HCT116 (cell line): ENCODE data around the gene CEP97. TPM values are rescaled to one million over a fixed set of nuclear protein-coding genes. Genes with fewer than 3 reads are reported as not detected.
"Not testable (repeated sequence)": the region's sequence is repeated elsewhere in the genome, so short reads cannot be mapped to it uniquely, and the experiment has no call there.

Experiments used
- ATAC-seq: fragments of 200-7000 bp; cut with Tn5 transposase; 2 replicates; pipeline ENCODE4 v1.9.1; 2020; ENCODE audit warnings: mild to moderate bottlenecking, moderate library complexity
- BruUV-seq: library from RNA; stranded (reverse); fragments of 400-500 nt; replicated peaks from 2 replicates; lab custom pipeline; 2021; lab: Mats Ljungman, UMichigan
- CTCF ChIA-PET: fragments of 300-600 bp; sonication (Branson Sonifier 250); formaldehyde crosslinking; loops from one replicate; lab custom pipeline; 2021; ENCODE audit warnings: antibody characterized with exemption; lab: Charles Lee
- POLR2A ChIA-PET: fragments of 300-600, 350-600 bp; sonication (Branson Sonifier 250); formaldehyde crosslinking; loops from one replicate; lab custom pipeline; 2021; ENCODE audit warnings: antibody characterized with exemption; lab: Charles Lee
- RAD21 ChIA-PET, 2 experiments: fragments of 300-600 bp; sonication (Branson Sonifier 250); formaldehyde crosslinking; loops; one replicate each; lab custom pipeline; 2023; ENCODE audit warnings: low total read pairs in 2 of 2; ENCODE audit not compliant: uncharacterized antibody in 2 of 2, unreplicated experiment in 2 of 2, low non-redundant PET in 1 of 2; lab: Charles Lee
- DNase-seq: peaks from one replicate; pipeline ENCODE4 v3.0.0-alpha.2; 2010; ENCODE audit warnings: low read depth, low spot score
- H2AFZ ChIP-seq: fragments of 200-600 bp; shearing (Covaris generic), sonication (generic); 2 replicates; pipeline ENCODE4 v1.6.1; 2017; ENCODE audit warnings: low read depth, mixed run types, mixed read lengths, antibody characterized with exemption, low read length; ENCODE audit not compliant: poor library complexity, severe bottlenecking
- H3K27ac ChIP-seq: 2 replicates; pipeline ENCODE4 v1.5.1; 2012; ENCODE audit warnings: low read depth, low read length
- H3K27me3 ChIP-seq: fragments of 200-600 bp; sonication (generic); 2 replicates; pipeline ENCODE4 v1.6.1; 2016; ENCODE audit warnings: mixed run types, low read length, mixed read lengths; ENCODE audit not compliant: insufficient read depth
- H3K36me3 ChIP-seq, 2 experiments: fragments of 200-500 bp in 1 of 2; fragments of 200-600 bp in 1 of 2; sonication (Bioruptor generic) in 1 of 2; sonication (generic) in 1 of 2; 2 replicates each; pipeline versions ENCODE4 v1.5.1 to v1.6.1; 2014 to 2016; ENCODE audit warnings: low read length in 2 of 2, inconsistent platforms in 1 of 2, mixed read lengths in 1 of 2, mixed run types in 1 of 2; ENCODE audit not compliant: insufficient read depth in 2 of 2, control insufficient read depth in 1 of 2
- H3K4me1 ChIP-seq, 2 experiments: fragments of 200-600 bp in 1 of 2; sonication (generic) in 1 of 2; 2 replicates each; pipeline versions ENCODE4 v1.5.1 to v1.6.1; 2012 to 2017; ENCODE audit warnings: low read length in 2 of 2, inconsistent platforms in 1 of 2, mild to moderate bottlenecking in 1 of 2, mixed read lengths in 1 of 2, mixed run types in 1 of 2, moderate library complexity in 1 of 2; ENCODE audit not compliant: insufficient read depth in 2 of 2, control insufficient read depth in 1 of 2
- H3K4me2 ChIP-seq: fragments of 200-600 bp; sonication (generic); 2 replicates; pipeline ENCODE4 v1.6.1; 2017; ENCODE audit warnings: mixed run types, low read length, mixed read lengths
- H3K4me3 ChIP-seq, 2 experiments: fragments of 200-600 bp in 1 of 2; sonication (generic) in 1 of 2; replicated peaks in 1 of 2; 2 replicates each; pipeline ENCODE4 v1.5.1; 2011 to 2016; ENCODE audit warnings: low read length in 2 of 2, control low read depth in 1 of 2, low read depth in 1 of 2, mild to moderate bottlenecking in 1 of 2, mixed read lengths in 1 of 2, mixed run types in 1 of 2
- H3K79me2 ChIP-seq: fragments of 200-600 bp; sonication (generic); 2 replicates; pipeline ENCODE4 v1.6.1; 2017; ENCODE audit warnings: mild to moderate bottlenecking, mixed run types, low read length, moderate library complexity, mixed read lengths; ENCODE audit not compliant: insufficient read depth
- H3K9ac ChIP-seq: fragments of 200-600 bp; sonication (generic); 2 replicates; pipeline ENCODE4 v1.6.1; 2016; ENCODE audit warnings: low read length, mixed read lengths
- H3K9me2 ChIP-seq: fragments of 200-600 bp; sonication (generic), shearing (Covaris generic); 2 replicates; pipeline ENCODE4 v1.6.1; 2017; ENCODE audit warnings: mixed run types, mild to moderate bottlenecking, moderate library complexity; ENCODE audit not compliant: insufficient read depth
- H3K9me3 ChIP-seq, 2 experiments: fragments of 200-500 bp in 1 of 2; fragments of 200-600 bp in 1 of 2; sonication (Bioruptor generic) in 1 of 2; sonication (generic) in 1 of 2; 2 replicates each; pipeline ENCODE4 v1.6.1; 2014 to 2017; ENCODE audit warnings: low read length in 2 of 2, mixed read lengths in 2 of 2, inconsistent platforms in 1 of 2, low read depth in 1 of 2, mild to moderate bottlenecking in 1 of 2, mixed run types in 1 of 2, moderate library complexity in 1 of 2; ENCODE audit not compliant: control insufficient read depth in 1 of 2, insufficient read depth in 1 of 2
- H4K20me1 ChIP-seq: fragments of 200-600 bp; sonication (generic), shearing (Covaris generic); 2 replicates; pipeline ENCODE4 v1.6.1; 2017; ENCODE audit warnings: mixed run types, mild to moderate bottlenecking, moderate library complexity; ENCODE audit not compliant: insufficient read depth
- CBX3 ChIP-seq: IDR thresholded peaks from 2 replicates; pipeline ENCODE4 v1.6.1; 2012; ENCODE audit warnings: low read depth
- CEBPB ChIP-seq: IDR thresholded peaks from 2 replicates; pipeline ENCODE4 v1.6.1; 2012; ENCODE audit warnings: low read depth
- EGR1 ChIP-seq: IDR thresholded peaks from 2 replicates; pipeline ENCODE4 v1.6.1; 2012; ENCODE audit warnings: low read depth
- EZH2phosphoT487 ChIP-seq: fragments of 200-600 bp; IDR thresholded peaks from 2 replicates; pipeline ENCODE4 v1.6.1; 2018; ENCODE audit warnings: antibody characterized with exemption, borderline replicate concordance
- FOSL1 ChIP-seq: IDR thresholded peaks from 2 replicates; pipeline ENCODE4 v1.6.1; 2012; ENCODE audit warnings: low read depth
- JUND ChIP-seq: IDR thresholded peaks from 2 replicates; pipeline ENCODE4 v1.6.1; 2012
- POLR2AphosphoS5 ChIP-seq: IDR thresholded peaks from 2 replicates; pipeline ENCODE4 v1.6.1; 2011; ENCODE audit warnings: mild to moderate bottlenecking, low read depth, low read length, moderate library complexity
- SP1 ChIP-seq: IDR thresholded peaks from 2 replicates; pipeline ENCODE4 v1.6.1; 2012; ENCODE audit warnings: low read depth
- TCF7L2 ChIP-seq: IDR thresholded peaks from 2 replicates; pipeline ENCODE4 v1.7.0; 2011; ENCODE audit warnings: borderline replicate concordance, inconsistent platforms; ENCODE audit not compliant: insufficient read depth, insufficient read length; ENCODE audit errors: extremely low read depth
- ZFX ChIP-seq: fragments of 450-650 bp; IDR thresholded peaks from 2 replicates; pipeline ENCODE4 v1.6.1; 2017
- ZNF274 ChIP-seq: fragments of 200-500 bp; sonication (Bioruptor generic); IDR thresholded peaks from 2 replicates; pipeline ENCODE4 v1.6.1; 2014; ENCODE audit warnings: mild to moderate bottlenecking, low read depth, low read length, inconsistent platforms
- intact Hi-C: fragments of 100-400 bp; cut with micrococcal nuclease; formaldehyde crosslinking; loops from 2 replicates; pipeline ENCODE4 v1.10.0; 2022
- total RNA-seq: library from RNA; stranded (reverse); gene quantifications from one replicate; pipeline ENCODE4 v1.2.1, GENCODE V29; 2021; ENCODE audit not compliant: unreplicated experiment

The CEP97 gene
- total RNA-seq, 1 experiment from 2014 or later = 15.7 TPM

DNA sequence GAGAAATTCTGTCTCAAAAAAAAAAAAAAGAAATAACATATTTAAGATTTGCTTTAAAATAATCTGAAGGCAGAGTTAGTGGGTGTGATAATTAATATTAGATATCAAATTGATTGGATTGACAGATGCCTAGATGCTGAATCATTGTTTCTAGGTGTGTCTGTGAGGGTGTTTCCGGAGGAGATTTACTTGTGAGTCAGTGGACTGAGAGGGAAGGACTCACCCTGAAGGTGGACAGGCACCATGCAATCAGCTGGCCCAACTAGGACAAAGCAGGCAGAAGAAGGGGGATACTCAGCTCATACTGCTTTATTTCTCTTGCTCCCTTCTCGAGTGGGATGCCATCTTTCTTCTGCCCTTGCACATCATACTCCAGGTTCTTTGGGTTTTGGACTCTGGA is 21.2 kb upstream of the CEP97 start:
- peak overlapping the region; percentile 62 for H3K4me2 ChIP-seq
- intact Hi-C loops = no loop called here
- H3K36me3 ChIP-seq = no peaks in the 10 kb centered on the region
- RAD21 ChIA-PET = no interaction called here
- POLR2A ChIA-PET = no interaction called here
- H3K4me3 ChIP-seq = peak overlapping the region; percentile 6 to 27; a peak in 2 of 4 replicates
- no peaks in the 10 kb centered on the region for H3K79me2 ChIP-seq
- no peak overlapping the region for H3K27ac ChIP-seq
- no peaks in the 10 kb centered on the region for H3K9me3 ChIP-seq
- TF ChIP-seq EGR1 (no peak), CBX3 (peak; percentile 42; the same call in 1 of the 2 replicates), TCF7L2 (no peak), ZFX (no peak), POLR2AphosphoS5 (peak; percentile 48), JUND (peak; percentile 70), CEBPB (no peak), EZH2phosphoT487 (no peak), SP1 (peak; percentile 61; the same call in 1 of the 2 replicates), ZNF274 (no peak), FOSL1 (peak; percentile 74)
- no peak overlapping the region for H2AFZ ChIP-seq
- peak; percentile 73 for ATAC-seq
- no peaks in the 10 kb centered on the region for H3K9me2 ChIP-seq
- CTCF ChIA-PET = no interaction called here
- H3K27me3 ChIP-seq = no peaks in the 10 kb centered on the region
- BruUV-seq = no TSS peak
- peaks cover 7 to 27% of the 10 kb centered on the region in 2 experiments for H3K4me1 ChIP-seq
- DNase-seq = peak; percentile 52
- H4K20me1 ChIP-seq = no peaks in the 10 kb centered on the region
- H3K9ac ChIP-seq = no peak overlapping the region

DNA sequence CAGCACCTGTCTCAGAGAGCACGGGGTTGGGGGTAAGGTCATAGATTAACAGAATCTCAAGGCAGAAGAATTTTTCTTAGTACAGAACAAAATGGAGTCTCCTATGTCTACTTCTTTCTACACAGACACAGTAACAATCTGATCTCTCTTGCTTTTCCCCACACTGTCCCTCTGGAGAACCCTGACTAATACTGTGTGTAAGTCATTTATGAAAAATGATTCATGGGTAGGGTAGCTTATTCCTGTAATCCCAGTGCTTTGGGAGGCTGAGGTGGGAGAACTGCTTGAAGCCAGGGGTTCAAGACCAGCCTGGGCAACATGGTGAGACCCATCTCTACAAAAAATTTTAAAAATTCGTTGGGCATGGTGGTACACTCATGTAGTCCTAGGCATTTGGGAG is 19.8 kb upstream of the CEP97 start:
- H3K4me3 ChIP-seq, ATAC-seq, H3K9me3 ChIP-seq, H3K27me3 ChIP-seq, H3K9me2 ChIP-seq, H2AFZ ChIP-seq, H3K9ac ChIP-seq, H3K36me3 ChIP-seq, BruUV-seq, intact Hi-C loops, RAD21 ChIA-PET, POLR2A ChIA-PET, H3K4me2 ChIP-seq, H3K27ac ChIP-seq, H4K20me1 ChIP-seq, H3K79me2 ChIP-seq, DNase-seq: not testable (repeated sequence)
- H3K4me1 ChIP-seq = peaks cover 7 to 27% of the 10 kb centered on the region in 2 experiments
- CTCF ChIA-PET = interaction anchor here (1.4 kb wide), 1 partner anchor 27 kb away, joined by 4 read pairs; no protein-coding TSS in a partner anchor
